Common myeloid progenitor, CD34-positive (primary cell): Measurements from ENCODE around the gene BHLHE41.
A peak's percentile ranks its signal among the peaks of the same experiment; 100 is the strongest.

Experiments used
- CTCF ChIA-PET: fragments of 350-600 bp; sonication (Branson Sonifier 250); formaldehyde crosslinking; loops from one replicate; lab custom pipeline; 2021; ENCODE audit warnings: antibody characterized with exemption; lab: Charles Lee
- POLR2A ChIA-PET: fragments of 350-600 bp; sonication (Branson Sonifier 250); formaldehyde crosslinking; loops from one replicate; lab custom pipeline; 2021; ENCODE audit warnings: antibody characterized with exemption; lab: Charles Lee
- DNase-seq, 3 donors: peaks; one replicate each; pipeline versions ENCODE4 v3.0.0 to v3.0.0-alpha.2; 2013
- H3K27ac ChIP-seq, 2 experiments: 1 replicate in 1 of 2; 2 replicates in 1 of 2; pipeline ENCODE4 v1.7.0; 2013; ENCODE audit warnings: inconsistent platforms in 2 of 2, low read length in 2 of 2, mild to moderate bottlenecking in 2 of 2, low read depth in 1 of 2, moderate library complexity in 1 of 2; ENCODE audit not compliant: severe bottlenecking in 2 of 2, insufficient read depth in 1 of 2, poor library complexity in 1 of 2
- H3K27me3 ChIP-seq, 5 experiments: replicated peaks in 2 of 5; 1 replicate in 3 of 5; 2 replicates in 2 of 5; pipeline versions ENCODE4 v1.6.1 to v1.7.0; 2013; ENCODE audit warnings: low read length in 4 of 5, mild to moderate bottlenecking in 2 of 5, moderate library complexity in 2 of 5, inconsistent platforms in 1 of 5; ENCODE audit not compliant: insufficient read depth in 5 of 5, control insufficient read depth in 4 of 5
- H3K36me3 ChIP-seq, 4 experiments: 1 replicate in 2 of 4; 2 replicates in 2 of 4; pipeline versions ENCODE4 v1.6.1 to v1.7.0; 2013; ENCODE audit warnings: low read length in 3 of 4, control low read depth in 1 of 4, mild to moderate bottlenecking in 1 of 4; ENCODE audit not compliant: control insufficient read depth in 4 of 4, insufficient read depth in 4 of 4
- H3K4me1 ChIP-seq, 4 experiments: 1 replicate in 3 of 4; 2 replicates in 1 of 4; pipeline versions ENCODE4 v1.6.1 to v1.7.1; 2013; ENCODE audit warnings: low read length in 3 of 4, mild to moderate bottlenecking in 3 of 4, control low read depth in 1 of 4, inconsistent platforms in 1 of 4, moderate library complexity in 1 of 4; ENCODE audit not compliant: control insufficient read depth in 4 of 4, insufficient read depth in 4 of 4; ENCODE audit errors: control extremely low read depth in 1 of 4
- H3K4me3 ChIP-seq, 7 experiments: 1 replicate in 4 of 7; 2 replicates in 3 of 7; pipeline versions ENCODE4 v1.5.1 to v1.7.0; 2013; ENCODE audit warnings: mild to moderate bottlenecking in 7 of 7, low read length in 6 of 7, moderate library complexity in 6 of 7, inconsistent platforms in 2 of 7, low read depth in 2 of 7, control low read depth in 1 of 7; ENCODE audit not compliant: insufficient read depth in 4 of 7, control insufficient read depth in 1 of 7; ENCODE audit errors: extremely low read depth in 1 of 7
- H3K9me3 ChIP-seq, 5 experiments: 1 replicate in 4 of 5; 2 replicates in 1 of 5; pipeline versions ENCODE4 v1.6.1 to v1.7.1; 2013; ENCODE audit warnings: low read length in 4 of 5, mild to moderate bottlenecking in 2 of 5, inconsistent platforms in 1 of 5, low read depth in 1 of 5, moderate library complexity in 1 of 5; ENCODE audit not compliant: control insufficient read depth in 4 of 5, insufficient read depth in 2 of 5; ENCODE audit errors: control extremely low read depth in 1 of 5
- WGBS: methylation state at CpG from one replicate; pipeline ENCODE4 v1.1.5; 2013; ENCODE audit not compliant: insufficient coverage; 5-methylcytosine and 5-hydroxymethylcytosine counted together

BHLHE41 gene

GRCh38 chr12:26114720-26115401 is 10.0 kb downstream of the BHLHE41 start:
- Histone ChIP-seq H3K4me3 (peak overlapping the region in 6 of 7 experiments; percentile 35 to 80 (median 62)), H3K36me3 (no peaks in the 10 kb centered on the region), H3K27ac (peak overlapping the region in 1 of 2 experiments; percentile 67), H3K27me3 (peaks cover 0 to 2% (median 0%) of the 10 kb centered on the region in 5 experiments), H3K9me3 (no peaks in the 10 kb centered on the region), H3K4me1 (peaks cover 4 to 17% (median 11%) of the 10 kb centered on the region in 4 experiments)
- 77% methylated on average over 12 of the region's 13 CpGs for WGBS
- ChIA-PET POLR2A (no interaction called here), CTCF (interaction anchor here (0.9 to 2.0 kb wide), 4 partner anchors 8 to 499 kb away, joined by 3 to 7 read pairs (median 4); partner anchors contain the start of gene BHLHE41)
- DNase-seq = peak in 2 of 3 donors; percentile 75 to 78

GRCh38 chr12:26113853-26114719 is 10.8 kb downstream of the BHLHE41 start:
- POLR2A ChIA-PET = no interaction called here

GRCh38 chr12:26113181-26113654 is 11.6 kb downstream of the BHLHE41 start:
- Histone ChIP-seq H3K9me3 (no peaks in the 10 kb centered on the region), H3K4me3 (peak overlapping the region in 1 of 7 experiments; percentile 80), H3K27ac (no peak overlapping the region), H3K4me1 (peaks cover 4 to 17% (median 11%) of the 10 kb centered on the region in 4 experiments), H3K27me3 (peaks cover 0 to under 1% (median 0%) of the 10 kb centered on the region in 5 experiments), H3K36me3 (no peaks in the 10 kb centered on the region)
- POLR2A ChIA-PET = no interaction called here
- CTCF ChIA-PET = no interaction called here
- WGBS = 86% methylated on average over 3 of the region's 6 CpGs
- no peak for DNase-seq

More at GRCh38 chr12:26113853-26114719, 10.8 kb downstream of the BHLHE41 start:
- H3K4me3 ChIP-seq = peak overlapping the region; percentile 20 to 80 (median 61)
- peak; percentile 77 to 89 (median 89) for DNase-seq
- under 1% methylated on average over 58 of the region's 72 CpGs for WGBS
- peaks cover 0 to 2% (median 0%) of the 10 kb centered on the region in 5 experiments for H3K27me3 ChIP-seq
- no peaks in the 10 kb centered on the region for H3K36me3 ChIP-seq
- peak overlapping the region in 1 of 2 experiments; percentile 67 for H3K27ac ChIP-seq
- no peaks in the 10 kb centered on the region for H3K9me3 ChIP-seq
- CTCF ChIA-PET = interaction anchor here (0.9 to 2.0 kb wide), 3 partner anchors 9 to 500 kb away, joined by 3 to 7 read pairs (median 4); partner anchors contain the start of gene BHLHE41
- H3K4me1 ChIP-seq = peaks cover 4 to 17% (median 11%) of the 10 kb centered on the region in 4 experiments

- H3K9me3 ChIP-seq = no peaks in the 10 kb centered on the region
- peaks cover 4 to 17% (median 11%) of the 10 kb centered on the region in 4 experiments for H3K4me1 ChIP-seq
- ChIA-PET CTCF (no interaction called here), POLR2A (no interaction called here)
- WGBS = 94% methylated on average over 5 of the region's 8 CpGs
- no peak overlapping the region for H3K27ac ChIP-seq
- H3K27me3 ChIP-seq = no peaks in the 10 kb centered on the region
- no peak overlapping the region for H3K4me3 ChIP-seq
- no peak for DNase-seq
- no peaks in the 10 kb centered on the region for H3K36me3 ChIP-seq
These were observed 12.1 kb downstream of the BHLHE41 start for GRCh38 chr12:26112703-26113147.

GRCh38 chr12:26112232-26112631 is 12.6 kb downstream of the BHLHE41 start:
- CTCF ChIA-PET = interaction anchor here (1.0 to 1.3 kb wide), 2 partner anchors 12 to 15 kb away, joined by 3 to 5 read pairs; no protein-coding TSS in a partner anchor

GRCh38 chr12:26109343-26109881 is 15.4 kb downstream of the BHLHE41 start:
- 94% methylated on average over 9 of the region's 10 CpGs for WGBS
- H3K36me3 ChIP-seq = no peaks in the 10 kb centered on the region
- no peaks in the 10 kb centered on the region for H3K9me3 ChIP-seq
- ChIA-PET CTCF (interaction anchor here (1.4 to 2.8 kb wide), 3 partner anchors 10 to 13 kb away, joined by 4 to 13 read pairs (median 8); no protein-coding TSS in a partner anchor), POLR2A (no interaction called here)
- H3K4me1 ChIP-seq = peaks cover 4 to 12% (median 8%) of the 10 kb centered on the region in 4 experiments
- DNase-seq = no peak
- H3K27me3 ChIP-seq = no peaks in the 10 kb centered on the region
- no peak overlapping the region for H3K27ac ChIP-seq
- no peak overlapping the region for H3K4me3 ChIP-seq

More at GRCh38 chr12:26112232-26112631, 12.6 kb downstream of the BHLHE41 start:
- H3K27me3 ChIP-seq = no peaks in the 10 kb centered on the region
- no peaks in the 10 kb centered on the region for H3K9me3 ChIP-seq
- peaks cover 4 to 17% (median 11%) of the 10 kb centered on the region in 4 experiments for H3K4me1 ChIP-seq
- no peak overlapping the region for H3K4me3 ChIP-seq
- 100% methylated on average over 2 of the region's 6 CpGs for WGBS
- no peak overlapping the region for H3K27ac ChIP-seq
- POLR2A ChIA-PET = no interaction called here
- no peak for DNase-seq
- no peaks in the 10 kb centered on the region for H3K36me3 ChIP-seq
